Hepatocyte (in vitro differentiated cells): ENCODE data around the gene CCDC127. TPM values are rescaled to one million over a fixed set of nuclear protein-coding genes. Genes with fewer than 3 reads are reported as not detected.

Experiments
- DNase-seq: peaks from one replicate; pipeline ENCODE4 v3.0.0-alpha.2; 2016; ENCODE audit warnings: low spot score
- H2AFZ ChIP-seq: fragments of 200-600 bp; sonication (generic); 2 replicates; pipeline ENCODE4 v1.6.0; 2016; ENCODE audit warnings: antibody characterized with exemption, mild to moderate bottlenecking
- H3K27ac ChIP-seq: fragments of 200-600 bp; sonication (generic); 2 replicates; pipeline ENCODE4 v1.5.1; 2016; ENCODE audit warnings: mild to moderate bottlenecking
- H3K27me3 ChIP-seq: fragments of 200-600 bp; sonication (generic); 2 replicates; pipeline ENCODE4 v1.6.1; 2016
- H3K36me3 ChIP-seq: fragments of 200-600 bp; sonication (generic); replicated peaks from 2 replicates; pipeline ENCODE4 v1.5.1; 2016; ENCODE audit warnings: low read depth; ENCODE audit not compliant: insufficient read depth
- H3K4me1 ChIP-seq: fragments of 200-600 bp; sonication (generic); 2 replicates; pipeline ENCODE4 v1.5.1; 2016; ENCODE audit warnings: mild to moderate bottlenecking, moderate library complexity; ENCODE audit not compliant: insufficient read depth
- H3K4me2 ChIP-seq: fragments of 200-600 bp; sonication (generic); 2 replicates; pipeline ENCODE4 v1.6.0; 2016
- H3K4me3 ChIP-seq: fragments of 200-600 bp; sonication (generic); 2 replicates; pipeline ENCODE4 v1.5.1; 2016; ENCODE audit warnings: mild to moderate bottlenecking
- H3K79me2 ChIP-seq: fragments of 200-600 bp; sonication (generic); 2 replicates; pipeline ENCODE4 v1.6.0; 2017; ENCODE audit warnings: mild to moderate bottlenecking
- H3K9me2 ChIP-seq: fragments of 200-600 bp; sonication (generic); replicated peaks from 2 replicates; pipeline ENCODE4 v1.6.0; 2017; ENCODE audit warnings: mild to moderate bottlenecking; ENCODE audit not compliant: insufficient read depth
- H3K9me3 ChIP-seq: fragments of 200-600 bp; sonication (generic); 2 replicates; pipeline ENCODE4 v1.5.1; 2016; ENCODE audit warnings: low read depth, mild to moderate bottlenecking
- H4K20me1 ChIP-seq: fragments of 200-600 bp; sonication (generic); 2 replicates; pipeline ENCODE4 v1.6.0; 2016; ENCODE audit warnings: mild to moderate bottlenecking; ENCODE audit not compliant: insufficient read depth, poor library complexity, severe bottlenecking
- EZH2 ChIP-seq: fragments of 200-600 bp; sonication (generic); IDR thresholded peaks from 2 replicates; pipeline ENCODE4 v1.6.1; 2016; ENCODE audit warnings: antibody characterized with exemption, mild to moderate bottlenecking, borderline replicate concordance
- EZH2phosphoT487 ChIP-seq: fragments of 200-600 bp; sonication (generic); IDR thresholded peaks from one replicate; pipeline ENCODE4 v1.6.1; 2018; ENCODE audit warnings: antibody characterized with exemption, mild to moderate bottlenecking, low read depth, moderate library complexity; ENCODE audit not compliant: unreplicated experiment, severe bottlenecking
- WGBS: methylation state at CpG from one replicate; pipeline ENCODE4 v1.1.6; 2016; ENCODE audit warnings: low lambda C conversion rate; ENCODE audit errors: missing lambda C conversion rate; 5-methylcytosine and 5-hydroxymethylcytosine counted together
- polyA plus RNA-seq: library from polyadenylated mRNA; unstranded; fragments of >200 nt; fragmentation: Nextera tagmentation; extraction: Ambion mirVana; gene quantifications from 2 replicates; pipeline ENCODE4 v1.2.1, GENCODE V29; 2016
- total RNA-seq: library from RNA; depleted of rRNA; stranded (reverse); fragments of >200 nt; gene quantifications from 2 replicates; pipeline ENCODE4 v1.2.3, GENCODE V29; 2014
- TF ChIP-seq, protein P1 (sequence below): fragments of 200-600 bp; sonication (generic); IDR thresholded peaks from 2 replicates; pipeline ENCODE4 v1.5.1; 2016; ENCODE audit warnings: antibody characterized with exemption, mild to moderate bottlenecking; ENCODE audit not compliant: poor library complexity

CCDC127 gene
- total and polyA plus RNA-seq, 2 experiments from 2014 or later: 4.8 to 13.7 TPM

DNA sequence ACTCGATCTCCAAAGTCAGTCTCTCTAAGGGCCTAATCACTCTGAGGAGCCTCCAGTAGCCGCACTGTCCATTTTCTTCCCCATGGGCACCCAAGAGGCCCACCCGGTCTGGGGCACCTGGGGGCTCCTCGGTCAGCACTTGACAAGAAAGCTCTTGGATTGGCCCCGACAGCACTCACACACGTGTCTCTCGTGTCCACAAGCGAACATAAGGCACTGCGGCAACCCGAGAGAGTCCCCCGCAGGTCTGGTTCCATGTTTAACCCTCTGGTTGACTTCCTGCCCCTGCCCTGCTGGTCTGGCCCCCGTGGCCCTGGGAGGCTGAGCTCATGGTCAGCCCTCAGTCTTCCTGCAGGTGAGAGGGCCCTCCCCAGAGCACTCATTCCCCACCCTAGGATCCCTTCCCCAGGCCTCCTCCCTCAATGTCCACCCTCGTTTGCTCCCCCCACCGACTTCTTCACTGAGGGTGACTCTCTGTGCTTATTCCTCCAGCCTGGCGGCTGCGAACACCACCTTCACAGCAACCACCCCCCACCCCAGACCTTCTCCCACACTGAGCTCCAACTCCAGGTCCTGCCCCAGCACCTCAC is 43.0 kb downstream of the CCDC127 start:
- WGBS: 93% methylated on average over 16 of the region's 16 CpGs
- H3K36me3 ChIP-seq: no peaks in the 10 kb centered on the region
- no peaks in the 10 kb centered on the region for H3K27me3 ChIP-seq
- no peak for DNase-seq
- no peak overlapping the region for H3K4me2 ChIP-seq
- no peak overlapping the region for H3K4me3 ChIP-seq
- no peak overlapping the region for H3K27ac ChIP-seq
- no peak overlapping the region for H2AFZ ChIP-seq
- H3K79me2 ChIP-seq: no peaks in the 10 kb centered on the region
- H3K9me2 ChIP-seq: no peaks in the 10 kb centered on the region
- TF ChIP-seq EZH2: no peak
- TF ChIP-seq, protein P1, sequence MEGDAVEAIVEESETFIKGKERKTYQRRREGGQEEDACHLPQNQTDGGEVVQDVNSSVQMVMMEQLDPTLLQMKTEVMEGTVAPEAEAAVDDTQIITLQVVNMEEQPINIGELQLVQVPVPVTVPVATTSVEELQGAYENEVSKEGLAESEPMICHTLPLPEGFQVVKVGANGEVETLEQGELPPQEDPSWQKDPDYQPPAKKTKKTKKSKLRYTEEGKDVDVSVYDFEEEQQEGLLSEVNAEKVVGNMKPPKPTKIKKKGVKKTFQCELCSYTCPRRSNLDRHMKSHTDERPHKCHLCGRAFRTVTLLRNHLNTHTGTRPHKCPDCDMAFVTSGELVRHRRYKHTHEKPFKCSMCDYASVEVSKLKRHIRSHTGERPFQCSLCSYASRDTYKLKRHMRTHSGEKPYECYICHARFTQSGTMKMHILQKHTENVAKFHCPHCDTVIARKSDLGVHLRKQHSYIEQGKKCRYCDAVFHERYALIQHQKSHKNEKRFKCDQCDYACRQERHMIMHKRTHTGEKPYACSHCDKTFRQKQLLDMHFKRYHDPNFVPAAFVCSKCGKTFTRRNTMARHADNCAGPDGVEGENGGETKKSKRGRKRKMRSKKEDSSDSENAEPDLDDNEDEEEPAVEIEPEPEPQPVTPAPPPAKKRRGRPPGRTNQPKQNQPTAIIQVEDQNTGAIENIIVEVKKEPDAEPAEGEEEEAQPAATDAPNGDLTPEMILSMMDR: no peak
- TF ChIP-seq EZH2phosphoT487: no peak
- no peaks in the 10 kb centered on the region for H3K4me1 ChIP-seq
- H3K9me3 ChIP-seq: no peaks in the 10 kb centered on the region
- no peaks in the 10 kb centered on the region for H4K20me1 ChIP-seq

DNA sequence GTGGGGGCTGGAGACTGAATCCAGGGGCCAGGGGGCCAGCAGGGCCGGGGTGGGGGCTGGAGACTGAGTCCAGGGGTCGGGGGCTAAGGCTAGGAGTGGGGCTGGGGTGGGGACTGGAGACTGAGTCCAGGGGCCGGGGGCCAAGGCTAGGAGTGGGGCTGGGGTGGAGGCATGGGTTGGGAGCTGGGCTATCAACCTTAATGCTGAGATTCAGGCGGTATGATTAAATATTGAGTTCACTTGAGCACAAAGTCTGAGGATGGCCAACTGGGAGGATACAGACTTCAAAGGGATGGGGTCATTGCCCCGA is 43.7 kb downstream of the CCDC127 start:
- DNase-seq: no peak
- H3K27me3 ChIP-seq: no peaks in the 10 kb centered on the region
- no peaks in the 10 kb centered on the region for H3K79me2 ChIP-seq
- 98% methylated on average over 3 of the region's 5 CpGs for WGBS
- no peaks in the 10 kb centered on the region for H3K36me3 ChIP-seq
- H3K27ac ChIP-seq: no peak overlapping the region
- no peak overlapping the region for H3K4me2 ChIP-seq
- H3K4me1 ChIP-seq: no peaks in the 10 kb centered on the region
- H3K4me3 ChIP-seq: no peak overlapping the region
- H4K20me1 ChIP-seq: no peaks in the 10 kb centered on the region
- H3K9me3 ChIP-seq: no peaks in the 10 kb centered on the region
- H2AFZ ChIP-seq: no peak overlapping the region
- TF ChIP-seq EZH2phosphoT487 (no peak), EZH2 (no peak)
- TF ChIP-seq, protein P1: no peak
- H3K9me2 ChIP-seq: no peaks in the 10 kb centered on the region

DNA sequence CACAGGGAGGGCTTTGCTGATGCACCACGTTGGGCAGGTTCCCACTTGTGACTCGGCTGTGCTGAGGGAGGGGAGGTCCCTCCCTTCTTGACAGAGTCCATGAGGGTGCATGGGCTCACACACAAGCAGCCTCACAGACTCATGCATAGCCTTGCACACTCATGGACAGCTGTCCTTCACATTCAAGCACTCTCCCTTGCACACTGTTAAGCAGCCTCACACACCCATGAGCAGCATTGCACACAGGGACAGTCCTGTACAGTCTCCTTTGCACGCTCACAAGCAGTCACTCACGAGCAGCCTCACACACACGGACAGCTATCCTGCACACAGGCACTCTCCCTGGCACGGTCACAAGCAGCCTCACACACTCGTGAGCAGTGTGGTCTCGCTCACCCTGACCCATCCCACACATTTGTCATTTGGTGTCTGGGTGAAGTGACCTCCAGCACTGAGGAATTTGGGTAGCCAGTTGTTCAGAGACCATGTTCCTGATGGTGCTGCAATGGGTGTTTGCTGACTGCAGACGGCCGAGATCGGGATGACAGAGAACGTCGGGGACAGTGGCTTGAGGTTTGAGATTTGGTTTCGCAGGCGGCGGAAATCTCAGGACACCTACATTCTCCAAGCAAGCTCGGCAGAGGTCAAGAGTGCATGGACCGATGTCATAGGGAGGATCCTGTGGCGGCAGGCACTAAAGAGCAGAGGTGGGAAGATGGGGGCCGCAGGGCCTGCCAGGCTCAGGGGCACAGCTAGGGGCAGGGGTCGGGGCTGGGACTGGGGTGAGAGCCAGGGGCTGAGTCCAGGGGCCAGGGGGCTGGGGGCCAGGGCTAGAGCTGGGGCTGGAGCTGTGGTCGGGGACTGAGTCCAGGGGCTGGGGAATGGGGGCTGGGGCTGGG is 44.3 kb downstream of the CCDC127 start:
- no peaks in the 10 kb centered on the region for H3K9me3 ChIP-seq
- no peaks in the 10 kb centered on the region for H3K27me3 ChIP-seq
- no peak overlapping the region for H2AFZ ChIP-seq
- no peak overlapping the region for H3K4me3 ChIP-seq
- TF ChIP-seq, protein P1: no peak
- TF ChIP-seq EZH2 (no peak), EZH2phosphoT487 (no peak)
- H3K4me2 ChIP-seq: no peak overlapping the region
- 88% methylated on average over 21 of the region's 22 CpGs for WGBS
- no peaks in the 10 kb centered on the region for H4K20me1 ChIP-seq
- no peaks in the 10 kb centered on the region for H3K9me2 ChIP-seq
- no peaks in the 10 kb centered on the region for H3K4me1 ChIP-seq
- H3K79me2 ChIP-seq: no peaks in the 10 kb centered on the region
- DNase-seq: no peak
- no peak overlapping the region for H3K27ac ChIP-seq
- no peaks in the 10 kb centered on the region for H3K36me3 ChIP-seq
